K562 (cell line): ENCODE results near the gene MCM7. TPM values are rescaled to one million over a fixed set of nuclear protein-coding genes. Genes with fewer than 3 reads are reported as not detected.

Source experiments
- NEUROD1 ChIP-seq: fragments of 150-350 bp; IDR thresholded peaks from 2 replicates; pipeline ENCODE4 v1.6.1; 2014; ENCODE audit warnings: borderline replicate concordance, low read length, low read depth; ENCODE audit not compliant: partially characterized antibody
- RERE ChIP-seq: sonication (generic); formaldehyde crosslinking; IDR thresholded peaks from 2 replicates; pipeline ENCODE4 v1.8.0; 2023; ENCODE audit warnings: missing genetic modification reagents, mild to moderate bottlenecking, borderline replicate concordance
- RHOXF2B ChIP-seq: fragments of 250-450 bp; sonication (Bioruptor Pico); conservative IDR thresholded peaks from 2 replicates; pipeline ENCODE4 v1.5.1; 2021
- U2AF1 ChIP-seq: fragments of 200-400 bp; formaldehyde crosslinking; optimal IDR thresholded peaks from 2 replicates; pipeline ENCODE3; 2017; ENCODE audit warnings: mild to moderate bottlenecking, low read depth, low read length, moderate library complexity
- ZNF77 ChIP-seq: fragments of 250-450 bp; sonication (Bioruptor Pico); IDR thresholded peaks from 2 replicates; pipeline ENCODE4 v1.5.0; 2020
- polyA plus RNA-seq, 8 experiments: library from polyadenylated mRNA; depleted of rRNA in 4 of 8; stranded (reverse) in 5 of 8; unstranded in 3 of 8; fragments of >200 nt; fragmentation: Nextera tagmentation in 2 of 8; fragmentation: Illumina TruSeq in 1 of 8; extraction: Ambion mirVana in 2 of 8; extraction: Trizol in 1 of 8; gene quantifications; 2 replicates each; pipeline versions ENCODE4 v1.2.1 to v1.2.3, GENCODE V29; 2011 to 2014; ENCODE audit warnings: inconsistent platforms in 1 of 8, missing spikeins in 1 of 8
- total RNA-seq, 7 experiments: library from RNA; depleted of rRNA in 6 of 7; stranded (reverse); fragments of >200 nt in 6 of 7; fragmentation: Illumina TruSeq in 2 of 7; extraction: Trizol in 2 of 7; gene quantifications; 2 replicates each; pipeline versions ENCODE4 v1.2.1 to v1.2.3, GENCODE V29; 2011 to 2021; ENCODE audit warnings: low replicate concordance in 1 of 7
- TF ChIP-seq, protein P1 (sequence below): fragments of 250-450 bp; sonication (Bioruptor Pico); IDR thresholded peaks from 2 replicates; pipeline ENCODE4 v1.4.0; 2020; ENCODE audit warnings: mild to moderate bottlenecking, moderate library complexity, borderline replicate concordance

MCM7 gene
- total and polyA plus RNA-seq, 9 of the 15 experiments (the other 6 are each of a cell fraction or from before 2014, with no cell fraction given): 329 to 856 (median 437) TPM

GRCh38 chr7:100049441-100050291, 51.5 kb downstream of the MCM7 start, which contains the start of gene ZSCAN21 (continued):
- TF ChIP-seq ZNF77 (CRISPR knock-in tag): no peak
- no peak for TF ChIP-seq U2AF1
- no peak for TF ChIP-seq RERE
- no peak for TF ChIP-seq RHOXF2B
- peak; percentile 57 for TF ChIP-seq NEUROD1
- TF ChIP-seq, protein P1, sequence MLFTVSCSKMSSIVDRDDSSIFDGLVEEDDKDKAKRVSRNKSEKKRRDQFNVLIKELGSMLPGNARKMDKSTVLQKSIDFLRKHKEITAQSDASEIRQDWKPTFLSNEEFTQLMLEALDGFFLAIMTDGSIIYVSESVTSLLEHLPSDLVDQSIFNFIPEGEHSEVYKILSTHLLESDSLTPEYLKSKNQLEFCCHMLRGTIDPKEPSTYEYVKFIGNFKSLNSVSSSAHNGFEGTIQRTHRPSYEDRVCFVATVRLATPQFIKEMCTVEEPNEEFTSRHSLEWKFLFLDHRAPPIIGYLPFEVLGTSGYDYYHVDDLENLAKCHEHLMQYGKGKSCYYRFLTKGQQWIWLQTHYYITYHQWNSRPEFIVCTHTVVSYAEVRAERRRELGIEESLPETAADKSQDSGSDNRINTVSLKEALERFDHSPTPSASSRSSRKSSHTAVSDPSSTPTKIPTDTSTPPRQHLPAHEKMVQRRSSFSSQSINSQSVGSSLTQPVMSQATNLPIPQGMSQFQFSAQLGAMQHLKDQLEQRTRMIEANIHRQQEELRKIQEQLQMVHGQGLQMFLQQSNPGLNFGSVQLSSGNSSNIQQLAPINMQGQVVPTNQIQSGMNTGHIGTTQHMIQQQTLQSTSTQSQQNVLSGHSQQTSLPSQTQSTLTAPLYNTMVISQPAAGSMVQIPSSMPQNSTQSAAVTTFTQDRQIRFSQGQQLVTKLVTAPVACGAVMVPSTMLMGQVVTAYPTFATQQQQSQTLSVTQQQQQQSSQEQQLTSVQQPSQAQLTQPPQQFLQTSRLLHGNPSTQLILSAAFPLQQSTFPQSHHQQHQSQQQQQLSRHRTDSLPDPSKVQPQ (CRISPR knock-in tag): no peak
